ENCODE measurements around the gene GRIPAP1. TPM values are rescaled to one million over a fixed set of nuclear protein-coding genes. Genes with fewer than 3 reads are reported as not detected.
A peak's percentile ranks its signal among the peaks of the same experiment; 100 is the strongest.

The GRIPAP1 gene
- total and polyA plus RNA-seq, 5 experiments from 2014 or later: 6.8 to 100 (median 15.9) TPM

GRCh38 chrX:48971249-48972219, 30.5 kb downstream of the GRIPAP1 start, which contains the start of gene KCND1:
Gene KCND1, minus strand, starts transcription at chrX:48971844. Its CDS starts 1,573 bp downstream, at chrX:48970271.
- Mint-ChIP-seq H3K9me3 (no peaks in the 10 kb centered on the region), H3K4me1 (peaks cover 8 to 34% (median 12%) of the 10 kb centered on the region in 4 donors), H3K27me3 (peaks cover 0 to 1% (median 0%) of the 10 kb centered on the region in 5 donors), H3K36me3 (peaks cover 0 to 27% (median 0%) of the 10 kb centered on the region in 3 donors), H3K27ac (peak within 1 kb of the TSS in 5 of 10 donors; percentile 19 to 76 (median 49)), H3K4me3 (peak within 1 kb of the TSS; percentile 22 to 74 (median 58))
- DNase-seq: no peak
- POLR2A ChIA-PET: interaction anchor here (0.6 to 1.9 kb wide), 4 partner anchors 10 to 76 kb away, joined by 4 to 26 read pairs (median 7); partner anchors contain the start of genes GRIPAP1 and OTUD5
- peak; percentile 41 to 48 for ATAC-seq

- no peak overlapping the region for H3K4me3 Mint-ChIP-seq
- H3K36me3 Mint-ChIP-seq: peaks cover 0 to 8% (median 0%) of the 10 kb centered on the region in 3 donors
- POLR2A ChIA-PET: no interaction called here
- no peak overlapping the region for H3K27ac Mint-ChIP-seq
- H3K27me3 Mint-ChIP-seq: peaks cover 0 to 1% (median 0%) of the 10 kb centered on the region in 5 donors
- H3K4me1 Mint-ChIP-seq: peaks cover 7 to 34% (median 9%) of the 10 kb centered on the region in 4 donors
- DNase-seq (no peak), ATAC-seq (no peak)
- no peaks in the 10 kb centered on the region for H3K9me3 Mint-ChIP-seq
Observed at GRCh38 chrX:48969471-48969870, 32.6 kb downstream of the GRIPAP1 start.

- POLR2A ChIA-PET: interaction anchor here (0.8 kb wide), 1 partner anchor 9 kb away, joined by 3 read pairs; no protein-coding TSS in a partner anchor
- Mint-ChIP-seq H3K9me3 (no peaks in the 10 kb centered on the region), H3K27me3 (peaks cover 0 to 1% (median 0%) of the 10 kb centered on the region in 5 donors), H3K27ac (peak overlapping the region in 1 of 10 donors; percentile 47), H3K4me3 (no peak overlapping the region), H3K4me1 (peaks cover 7 to 34% (median 10%) of the 10 kb centered on the region in 4 donors), H3K36me3 (peaks cover 0 to 3% (median 0%) of the 10 kb centered on the region in 3 donors)
- DNase-seq (no peak), ATAC-seq (no peak)
Observed at GRCh38 chrX:48968377-48968776, 33.7 kb downstream of the GRIPAP1 start.

GRCh38 chrX:48966796-48967579, 35.1 kb downstream of the GRIPAP1 start:
- Mint-ChIP-seq H3K36me3 (no peaks in the 10 kb centered on the region), H3K27ac (peak overlapping the region in 1 of 10 donors; percentile 70), H3K9me3 (no peaks in the 10 kb centered on the region), H3K4me1 (peaks cover 3 to 20% (median 4%) of the 10 kb centered on the region in 4 donors), H3K4me3 (no peak overlapping the region), H3K27me3 (no peaks in the 10 kb centered on the region)
- no peak for ATAC-seq
- POLR2A ChIA-PET: interaction anchor here (0.6 kb wide), 1 partner anchor 133 kb away, joined by 3 read pairs; no protein-coding TSS in a partner anchor
- no peak for DNase-seq

- no peak for ATAC-seq
- Mint-ChIP-seq H3K27ac (no peak overlapping the region), H3K27me3 (no peaks in the 10 kb centered on the region), H3K9me3 (no peaks in the 10 kb centered on the region), H3K4me3 (no peak overlapping the region), H3K36me3 (no peaks in the 10 kb centered on the region), H3K4me1 (peaks cover 1 to 9% (median 3%) of the 10 kb centered on the region in 4 donors)
- POLR2A ChIA-PET: no interaction called here
- DNase-seq: no peak
Observed at GRCh38 chrX:48965959-48966358, 36.1 kb downstream of the GRIPAP1 start.

- H3K4me1 Mint-ChIP-seq: peaks cover 8 to 23% (median 12%) of the 10 kb centered on the region in 4 donors
- H3K36me3 Mint-ChIP-seq: no peaks in the 10 kb centered on the region
- no peak overlapping the region for H3K4me3 Mint-ChIP-seq
- H3K27me3 Mint-ChIP-seq: no peaks in the 10 kb centered on the region
- POLR2A ChIA-PET: interaction anchor here (0.8 to 1.2 kb wide), 2 partner anchors 9 to 50 kb away, joined by 4 read pairs; partner anchors contain the start of gene SLC35A2
- H3K27ac Mint-ChIP-seq: peak overlapping the region in 2 of 10 donors; percentile 31 to 65
- H3K9me3 Mint-ChIP-seq: no peaks in the 10 kb centered on the region
- DNase-seq (no peak), ATAC-seq (no peak)
Observed at GRCh38 chrX:48961585-48962091, 40.4 kb downstream of the GRIPAP1 start.

GRCh38 chrX:48960291-48960690, 41.8 kb downstream of the GRIPAP1 start:
- peak overlapping the region in 8 of 10 donors; percentile 8 to 69 (median 38) for H3K4me3 Mint-ChIP-seq
- DNase-seq (no peak), ATAC-seq (no peak)
- peak overlapping the region in 9 of 10 donors; percentile 16 to 100 (median 82) for H3K27ac Mint-ChIP-seq
- POLR2A ChIA-PET: interaction anchor here (1.4 kb wide), 1 partner anchor 8 kb away, joined by 3 read pairs; no protein-coding TSS in a partner anchor
- no peaks in the 10 kb centered on the region for H3K27me3 Mint-ChIP-seq
- peaks cover 0 to 4% (median 0%) of the 10 kb centered on the region in 3 donors for H3K36me3 Mint-ChIP-seq
- peaks cover 0 to 3% (median 0%) of the 10 kb centered on the region in 9 donors for H3K9me3 Mint-ChIP-seq
- peaks cover 10 to 36% (median 22%) of the 10 kb centered on the region in 4 donors for H3K4me1 Mint-ChIP-seq

GRCh38 chrX:48958635-48959094, 43.4 kb downstream of the GRIPAP1 start:
- Mint-ChIP-seq H3K27me3 (no peaks in the 10 kb centered on the region), H3K36me3 (peaks cover 0 to 13% (median 0%) of the 10 kb centered on the region in 3 donors), H3K9me3 (peaks cover 0 to 3% (median 0%) of the 10 kb centered on the region in 9 donors), H3K4me3 (peak overlapping the region; percentile 93 to 100 (median 99)), H3K4me1 (peaks cover 15 to 52% (median 35%) of the 10 kb centered on the region in 4 donors), H3K27ac (peak overlapping the region; percentile 96 to 100 (median 100))
- POLR2A ChIA-PET: interaction anchor here (0.5 to 5.5 kb wide), 36 partner anchors 10 to 1959 kb away, joined by 3 to 94 read pairs (median 6); partner anchors contain the start of genes ERAS, GRIPAP1, HDAC6 and KCND1
- DNase-seq (peak in 2 of 10 donors; percentile 28 to 61), ATAC-seq (no peak)

- Mint-ChIP-seq H3K9me3 (peaks cover 0 to 3% (median 0%) of the 10 kb centered on the region in 9 donors), H3K4me1 (peaks cover 18 to 56% (median 42%) of the 10 kb centered on the region in 4 donors), H3K4me3 (peak overlapping the region; percentile 93 to 100 (median 99)), H3K36me3 (peaks cover 0 to 16% (median 0%) of the 10 kb centered on the region in 3 donors), H3K27ac (peak overlapping the region; percentile 96 to 100 (median 100)), H3K27me3 (no peaks in the 10 kb centered on the region)
- ATAC-seq (peak; percentile 80 to 81), DNase-seq (peak; percentile 87 to 98 (median 93))
- POLR2A ChIA-PET: interaction anchor here (0.6 to 5.5 kb wide), 35 partner anchors 10 to 1958 kb away, joined by 3 to 94 read pairs (median 6); partner anchors contain the start of genes ERAS, GRIPAP1, HDAC6 and KCND1
Observed at GRCh38 chrX:48957827-48958634, 44.0 kb downstream of the GRIPAP1 start.

GRCh38 chrX:48957477-48957826, 44.6 kb downstream of the GRIPAP1 start, which contains the start of gene OTUD5:
Gene OTUD5, minus strand, starts transcription at chrX:48957607. Its CDS starts 37 bp downstream, at chrX:48957570.
- Mint-ChIP-seq H3K27me3 (no peaks in the 10 kb centered on the region), H3K27ac (peak within 1 kb of the TSS; percentile 96 to 100 (median 100)), H3K4me1 (peaks cover 19 to 62% (median 48%) of the 10 kb centered on the region in 4 donors), H3K9me3 (peaks cover 0 to 3% (median 0%) of the 10 kb centered on the region in 9 donors), H3K36me3 (peaks cover 0 to 16% (median 0%) of the 10 kb centered on the region in 3 donors), H3K4me3 (peak within 1 kb of the TSS; percentile 93 to 100 (median 99))
- ATAC-seq (peak; percentile 57 to 61), DNase-seq (peak in 9 of 10 donors; percentile 70 to 91 (median 79))
- POLR2A ChIA-PET: interaction anchor here (0.9 to 5.5 kb wide), 23 partner anchors 9 to 418 kb away, joined by 3 to 94 read pairs (median 8); partner anchors contain the start of genes GRIPAP1, HDAC6, KCND1 and PIM2
